Stimulated activated CD4-positive, alpha-beta T cell treated with anti-CD3 and anti-CD28 coated beads, Interleukin-1b, Interleukin-23, amount 100 ng/mL, for 48 hours (primary cell): ENCODE data around the gene PTPA.
"Not testable (repeated sequence)": the region's sequence is repeated elsewhere in the genome, so short reads cannot be mapped to it uniquely, and the experiment has no call there.

Source experiments
- DNase-seq: peaks from one replicate; pipeline ENCODE4 v3.0.0-alpha.2; 2020

Gene PTPA

GRCh38 chr9:129161534-129161837, 50.3 kb downstream of the PTPA start:
- no peak for DNase-seq

- DNase-seq = no peak
Observed at GRCh38 chr9:129162497-129163197, 51.4 kb downstream of the PTPA start.

- DNase-seq = not testable (repeated sequence)
Observed at GRCh38 chr9:129163198-129163670, 52.0 kb downstream of the PTPA start.

GRCh38 chr9:129163753-129164152, 52.5 kb downstream of the PTPA start:
- DNase-seq = no peak

- DNase-seq = no peak
Observed at GRCh38 chr9:129164246-129164930, 53.2 kb downstream of the PTPA start.

GRCh38 chr9:129165198-129165597, 54.0 kb downstream of the PTPA start:
- no peak for DNase-seq

DNA sequence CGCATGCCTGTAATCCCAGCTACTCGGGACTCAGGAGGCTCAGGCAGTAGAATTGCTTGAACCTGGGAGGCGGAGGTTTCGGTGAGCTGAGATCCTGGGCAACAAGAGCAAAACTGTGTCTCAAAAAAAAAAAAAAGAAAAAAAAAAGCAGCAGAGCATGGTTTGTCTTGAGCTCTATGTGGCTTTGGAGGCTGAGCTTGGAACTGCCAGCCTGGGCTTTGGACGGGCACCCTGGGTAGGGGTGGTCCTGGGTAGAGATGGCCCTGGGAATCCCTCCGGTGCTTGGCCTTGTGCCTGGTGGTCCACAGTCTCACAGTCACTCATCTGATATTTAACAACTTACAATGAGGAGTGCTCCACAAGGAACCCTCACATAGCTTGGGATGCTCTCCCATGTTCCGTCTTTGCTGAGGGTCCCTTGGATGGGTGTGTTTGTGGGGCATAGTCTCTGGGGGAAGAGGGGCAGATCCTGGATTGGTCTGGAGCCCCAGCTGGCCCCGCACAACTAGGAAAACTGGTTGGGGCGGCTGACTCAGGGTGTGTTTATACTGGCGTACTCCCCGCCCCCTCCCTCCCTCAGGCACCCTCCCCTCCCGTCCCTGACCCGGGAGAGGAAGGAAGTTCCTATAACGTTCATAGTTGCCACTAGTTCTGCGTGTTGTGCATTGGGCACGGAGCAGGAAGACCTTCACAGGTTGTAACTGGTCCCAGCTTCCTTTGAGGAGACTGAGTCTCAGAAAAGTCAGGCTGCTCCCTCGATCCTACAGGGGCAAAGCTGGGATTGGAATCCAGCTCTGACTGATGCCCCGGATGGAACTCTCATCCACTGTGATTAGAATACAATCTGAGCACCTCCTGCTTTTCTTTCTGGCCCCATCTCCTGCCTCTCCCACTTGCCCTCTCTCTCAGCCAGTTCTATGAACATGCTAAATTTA, 55.7 kb downstream of the PTPA start:
- DNase-seq = no peak

DNA sequence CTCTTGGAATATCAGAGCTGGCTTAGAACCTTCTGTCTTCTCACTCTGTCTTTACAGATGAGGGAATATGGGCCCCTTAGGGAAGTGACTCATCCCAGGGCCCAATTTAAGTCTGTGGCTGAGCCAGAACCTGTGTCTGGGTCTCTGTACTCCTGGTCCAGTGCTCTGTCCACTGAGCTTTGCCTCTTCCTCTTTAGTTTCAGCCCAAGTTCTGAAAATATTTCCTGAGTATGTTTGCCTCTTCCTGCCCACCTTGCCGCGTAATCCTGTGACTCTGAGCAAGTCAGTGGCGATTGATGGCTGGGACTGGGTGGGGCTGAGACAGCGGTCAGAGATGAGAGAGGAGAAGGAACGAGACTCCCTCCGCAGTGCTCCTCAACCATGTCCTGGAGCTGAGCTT, 59.0 kb downstream of the PTPA start:
- DNase-seq = no peak

GRCh38 chr9:129171993-129172751, 61.0 kb downstream of the PTPA start:
- DNase-seq = no peak

DNA sequence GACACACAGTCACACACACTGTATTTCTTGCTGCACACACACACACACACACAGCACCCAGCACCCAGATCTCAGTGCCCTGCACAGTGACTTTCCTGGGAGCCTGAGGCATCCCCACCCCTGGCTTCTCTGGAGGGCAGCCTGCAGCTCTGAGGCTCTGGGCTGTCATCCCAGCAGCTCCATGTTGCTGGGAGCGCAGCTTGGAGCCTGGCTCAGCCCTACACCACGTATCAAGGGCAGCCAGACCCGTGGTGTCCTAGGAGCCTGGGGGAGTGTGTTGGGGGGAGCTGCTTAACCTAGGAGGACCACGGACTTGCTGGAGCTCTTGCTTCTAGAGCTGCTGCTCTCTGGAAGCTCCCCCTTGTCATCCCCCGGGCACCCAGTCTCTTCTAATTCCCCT, 61.6 kb downstream of the PTPA start:
- no peak for DNase-seq

GRCh38 chr9:129173296-129174101, 62.3 kb downstream of the PTPA start:
- no peak for DNase-seq

DNA sequence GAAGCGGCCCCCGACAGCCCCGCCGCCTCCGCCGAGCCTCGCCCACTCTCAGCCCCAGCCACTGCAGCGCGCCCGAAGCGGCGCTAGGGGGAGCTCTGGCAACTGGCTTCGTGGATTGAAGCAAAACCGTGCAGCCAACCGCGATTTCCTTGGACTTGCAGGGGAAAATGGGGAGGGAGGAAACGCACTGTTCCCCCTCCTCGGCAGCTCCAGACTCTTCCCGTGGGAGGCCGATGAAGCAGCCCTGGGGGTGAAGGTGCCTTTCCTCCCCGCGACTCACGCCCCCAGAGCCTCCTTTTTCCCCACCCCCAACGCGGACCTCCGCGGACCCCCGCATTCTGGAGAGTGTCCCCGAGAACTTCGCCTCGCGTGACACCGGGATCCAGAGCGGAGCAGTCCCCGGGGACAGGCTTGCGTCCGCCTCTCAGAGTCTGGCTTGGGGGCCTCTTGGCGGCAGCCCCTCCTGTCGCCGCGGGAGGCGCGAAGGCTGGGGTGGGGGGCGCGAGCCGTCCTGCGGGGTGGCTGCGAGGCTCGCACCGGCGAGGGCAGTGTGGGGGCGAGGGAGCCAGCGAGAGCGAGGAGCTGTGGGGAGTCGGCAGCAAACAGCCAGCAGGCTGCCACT, 63.0 kb downstream of the PTPA start:
- peak; percentile 79 for DNase-seq

GRCh38 chr9:129174724-129175514, 63.7 kb downstream of the PTPA start:
- DNase-seq = no peak

DNA sequence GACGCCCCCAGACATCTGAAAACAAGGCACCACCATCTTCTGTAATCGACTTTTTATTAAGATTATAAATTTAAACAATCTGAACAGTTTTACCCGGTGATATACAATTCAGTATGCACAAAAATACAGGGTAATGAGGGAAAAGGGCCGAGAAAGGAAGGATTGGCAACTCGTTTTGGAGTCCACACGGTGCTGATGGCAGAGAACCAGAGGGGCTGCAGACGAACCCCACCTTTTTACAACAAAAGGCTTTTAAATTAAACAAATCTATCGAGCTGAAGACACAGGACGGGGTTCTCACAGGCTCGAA, 64.3 kb downstream of the PTPA start:
- DNase-seq = no peak

- peak; percentile 80 for DNase-seq
Observed at GRCh38 chr9:129175825-129176633, 64.8 kb downstream of the PTPA start.

GRCh38 chr9:129176701-129177442, 65.7 kb downstream of the PTPA start:
- DNase-seq = no peak

DNA sequence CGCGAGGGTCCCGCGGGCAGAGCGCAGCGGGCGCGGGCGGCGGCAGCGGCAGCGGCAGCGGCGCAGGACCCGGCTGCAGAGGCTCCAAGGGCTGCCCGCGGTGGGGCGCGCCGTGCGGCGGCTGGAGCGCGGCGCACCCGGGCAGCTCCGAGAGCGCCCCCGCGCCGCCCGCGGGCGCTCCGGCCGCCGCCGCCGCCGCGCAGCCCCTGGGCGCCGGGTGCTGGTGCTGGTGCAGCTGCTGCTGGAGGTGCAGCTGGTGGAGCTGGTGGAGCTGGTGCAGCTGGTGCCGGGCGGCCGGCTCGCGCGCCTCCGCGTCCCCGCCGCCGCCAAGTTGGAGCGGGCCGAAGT, 66.2 kb downstream of the PTPA start:
- DNase-seq = no peak

GRCh38 chr9:129177791-129178567, 66.8 kb downstream of the PTPA start, which contains the start of gene IER5L:
Gene IER5L (minus strand): TSS chr9:129178261. CDS start chr9:129178052, 209 bp downstream.
- peak; percentile 93 for DNase-seq
